A549 (cell line): ENCODE measurements around the gene XYLT1.

Source experiments
- CTCF ChIP-seq: fragments of >200 bp; sonication (Bioruptor Twin); formaldehyde crosslinking; IDR thresholded peaks from 3 replicates; pipeline ENCODE4 v1.5.1; 2016
- HMGXB4 ChIP-seq: fragments of 250-450 bp; sonication (Bioruptor Pico); IDR thresholded peaks from 2 replicates; pipeline ENCODE4 v1.5.0; 2021; ENCODE audit warnings: mild to moderate bottlenecking, moderate library complexity, borderline replicate concordance
- PHF8 ChIP-seq: fragments of 200-600 bp; sonication (generic); IDR thresholded peaks from 2 replicates; pipeline ENCODE4 v1.6.1; 2016; ENCODE audit warnings: low read depth, mild to moderate bottlenecking, antibody characterized with exemption, moderate library complexity, borderline replicate concordance
- RFX5 ChIP-seq: fragments of 450-650 bp; IDR thresholded peaks from 2 replicates; pipeline ENCODE4 v1.7.1; 2014; ENCODE audit warnings: antibody characterized with exemption, mild to moderate bottlenecking, moderate library complexity

GRCh38 chr16:17476414-17477259 lies 5.9 kb upstream of the XYLT1 start:
- no peak for TF ChIP-seq RFX5
- TF ChIP-seq CTCF, result peak; percentile 52
- no peak for TF ChIP-seq PHF8
- no peak for TF ChIP-seq HMGXB4 (CRISPR knock-in tag)
